K562 (cell line): Measurements from ENCODE around the gene SKOR1. TPM values are rescaled to one million over a fixed set of nuclear protein-coding genes. Genes with fewer than 3 reads are reported as not detected.

Experiments
- polyA plus RNA-seq, 8 experiments: library from polyadenylated mRNA; depleted of rRNA in 4 of 8; stranded (reverse) in 5 of 8; unstranded in 3 of 8; fragments of >200 nt; fragmentation: Nextera tagmentation in 2 of 8; fragmentation: Illumina TruSeq in 1 of 8; extraction: Ambion mirVana in 2 of 8; extraction: Trizol in 1 of 8; gene quantifications; 2 replicates each; pipeline versions ENCODE4 v1.2.1 to v1.2.3, GENCODE V29; 2011 to 2014; ENCODE audit warnings: inconsistent platforms in 1 of 8, missing spikeins in 1 of 8
- total RNA-seq, 7 experiments: library from RNA; depleted of rRNA in 6 of 7; stranded (reverse); fragments of >200 nt in 6 of 7; fragmentation: Illumina TruSeq in 2 of 7; extraction: Trizol in 2 of 7; gene quantifications; 2 replicates each; pipeline versions ENCODE4 v1.2.1 to v1.2.3, GENCODE V29; 2011 to 2021; ENCODE audit warnings: low replicate concordance in 1 of 7
- TF ChIP-seq, protein P1 (sequence below): fragments of 200-600 bp; sonication (generic); IDR thresholded peaks from one replicate; pipeline ENCODE4 v1.6.1; 2012; ENCODE audit warnings: mild to moderate bottlenecking, low read depth, low read length, inconsistent platforms

Gene SKOR1
- total and polyA plus RNA-seq, 9 of the 15 experiments (the other 6 are each of a cell fraction or from before 2014, with no cell fraction given) = 0.04 to 0.41 (median 0.09) TPM; not detected in 3

DNA sequence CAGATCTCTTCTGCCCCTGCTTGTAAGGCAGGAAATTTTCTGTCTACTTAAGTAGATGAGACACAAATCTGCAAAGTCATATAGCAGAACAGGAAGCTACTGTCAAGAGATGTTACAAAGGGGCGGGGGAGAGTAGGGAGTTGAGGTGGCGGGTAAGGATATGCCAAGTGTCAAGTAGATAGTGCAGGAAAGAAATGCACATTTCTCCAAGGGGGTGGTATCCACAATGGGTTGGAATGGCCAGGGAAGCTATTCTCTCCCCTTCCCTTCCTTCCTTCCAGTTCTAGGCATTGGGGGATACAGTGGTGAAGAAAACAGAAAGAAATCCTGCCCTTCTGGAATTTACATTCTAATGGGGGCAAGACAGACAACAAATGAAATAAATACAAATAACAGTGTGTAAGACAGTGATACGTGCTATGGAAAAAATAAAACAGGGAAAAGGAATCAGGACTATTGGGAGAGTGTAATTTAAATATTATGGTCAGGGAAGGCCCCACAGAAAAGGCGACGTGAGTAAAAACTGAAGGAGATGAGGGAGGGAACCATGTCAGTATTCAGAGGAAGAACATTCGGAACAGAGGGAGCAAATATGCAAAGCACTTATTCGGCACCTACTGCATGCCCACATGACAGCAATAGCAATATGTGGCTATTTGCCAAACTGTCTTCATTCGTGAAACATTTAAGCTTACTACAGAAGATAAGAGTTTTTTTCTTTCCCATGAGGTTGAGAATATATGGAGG, 57.4 kb downstream of the SKOR1 start (continued):
- TF ChIP-seq, protein P1, sequence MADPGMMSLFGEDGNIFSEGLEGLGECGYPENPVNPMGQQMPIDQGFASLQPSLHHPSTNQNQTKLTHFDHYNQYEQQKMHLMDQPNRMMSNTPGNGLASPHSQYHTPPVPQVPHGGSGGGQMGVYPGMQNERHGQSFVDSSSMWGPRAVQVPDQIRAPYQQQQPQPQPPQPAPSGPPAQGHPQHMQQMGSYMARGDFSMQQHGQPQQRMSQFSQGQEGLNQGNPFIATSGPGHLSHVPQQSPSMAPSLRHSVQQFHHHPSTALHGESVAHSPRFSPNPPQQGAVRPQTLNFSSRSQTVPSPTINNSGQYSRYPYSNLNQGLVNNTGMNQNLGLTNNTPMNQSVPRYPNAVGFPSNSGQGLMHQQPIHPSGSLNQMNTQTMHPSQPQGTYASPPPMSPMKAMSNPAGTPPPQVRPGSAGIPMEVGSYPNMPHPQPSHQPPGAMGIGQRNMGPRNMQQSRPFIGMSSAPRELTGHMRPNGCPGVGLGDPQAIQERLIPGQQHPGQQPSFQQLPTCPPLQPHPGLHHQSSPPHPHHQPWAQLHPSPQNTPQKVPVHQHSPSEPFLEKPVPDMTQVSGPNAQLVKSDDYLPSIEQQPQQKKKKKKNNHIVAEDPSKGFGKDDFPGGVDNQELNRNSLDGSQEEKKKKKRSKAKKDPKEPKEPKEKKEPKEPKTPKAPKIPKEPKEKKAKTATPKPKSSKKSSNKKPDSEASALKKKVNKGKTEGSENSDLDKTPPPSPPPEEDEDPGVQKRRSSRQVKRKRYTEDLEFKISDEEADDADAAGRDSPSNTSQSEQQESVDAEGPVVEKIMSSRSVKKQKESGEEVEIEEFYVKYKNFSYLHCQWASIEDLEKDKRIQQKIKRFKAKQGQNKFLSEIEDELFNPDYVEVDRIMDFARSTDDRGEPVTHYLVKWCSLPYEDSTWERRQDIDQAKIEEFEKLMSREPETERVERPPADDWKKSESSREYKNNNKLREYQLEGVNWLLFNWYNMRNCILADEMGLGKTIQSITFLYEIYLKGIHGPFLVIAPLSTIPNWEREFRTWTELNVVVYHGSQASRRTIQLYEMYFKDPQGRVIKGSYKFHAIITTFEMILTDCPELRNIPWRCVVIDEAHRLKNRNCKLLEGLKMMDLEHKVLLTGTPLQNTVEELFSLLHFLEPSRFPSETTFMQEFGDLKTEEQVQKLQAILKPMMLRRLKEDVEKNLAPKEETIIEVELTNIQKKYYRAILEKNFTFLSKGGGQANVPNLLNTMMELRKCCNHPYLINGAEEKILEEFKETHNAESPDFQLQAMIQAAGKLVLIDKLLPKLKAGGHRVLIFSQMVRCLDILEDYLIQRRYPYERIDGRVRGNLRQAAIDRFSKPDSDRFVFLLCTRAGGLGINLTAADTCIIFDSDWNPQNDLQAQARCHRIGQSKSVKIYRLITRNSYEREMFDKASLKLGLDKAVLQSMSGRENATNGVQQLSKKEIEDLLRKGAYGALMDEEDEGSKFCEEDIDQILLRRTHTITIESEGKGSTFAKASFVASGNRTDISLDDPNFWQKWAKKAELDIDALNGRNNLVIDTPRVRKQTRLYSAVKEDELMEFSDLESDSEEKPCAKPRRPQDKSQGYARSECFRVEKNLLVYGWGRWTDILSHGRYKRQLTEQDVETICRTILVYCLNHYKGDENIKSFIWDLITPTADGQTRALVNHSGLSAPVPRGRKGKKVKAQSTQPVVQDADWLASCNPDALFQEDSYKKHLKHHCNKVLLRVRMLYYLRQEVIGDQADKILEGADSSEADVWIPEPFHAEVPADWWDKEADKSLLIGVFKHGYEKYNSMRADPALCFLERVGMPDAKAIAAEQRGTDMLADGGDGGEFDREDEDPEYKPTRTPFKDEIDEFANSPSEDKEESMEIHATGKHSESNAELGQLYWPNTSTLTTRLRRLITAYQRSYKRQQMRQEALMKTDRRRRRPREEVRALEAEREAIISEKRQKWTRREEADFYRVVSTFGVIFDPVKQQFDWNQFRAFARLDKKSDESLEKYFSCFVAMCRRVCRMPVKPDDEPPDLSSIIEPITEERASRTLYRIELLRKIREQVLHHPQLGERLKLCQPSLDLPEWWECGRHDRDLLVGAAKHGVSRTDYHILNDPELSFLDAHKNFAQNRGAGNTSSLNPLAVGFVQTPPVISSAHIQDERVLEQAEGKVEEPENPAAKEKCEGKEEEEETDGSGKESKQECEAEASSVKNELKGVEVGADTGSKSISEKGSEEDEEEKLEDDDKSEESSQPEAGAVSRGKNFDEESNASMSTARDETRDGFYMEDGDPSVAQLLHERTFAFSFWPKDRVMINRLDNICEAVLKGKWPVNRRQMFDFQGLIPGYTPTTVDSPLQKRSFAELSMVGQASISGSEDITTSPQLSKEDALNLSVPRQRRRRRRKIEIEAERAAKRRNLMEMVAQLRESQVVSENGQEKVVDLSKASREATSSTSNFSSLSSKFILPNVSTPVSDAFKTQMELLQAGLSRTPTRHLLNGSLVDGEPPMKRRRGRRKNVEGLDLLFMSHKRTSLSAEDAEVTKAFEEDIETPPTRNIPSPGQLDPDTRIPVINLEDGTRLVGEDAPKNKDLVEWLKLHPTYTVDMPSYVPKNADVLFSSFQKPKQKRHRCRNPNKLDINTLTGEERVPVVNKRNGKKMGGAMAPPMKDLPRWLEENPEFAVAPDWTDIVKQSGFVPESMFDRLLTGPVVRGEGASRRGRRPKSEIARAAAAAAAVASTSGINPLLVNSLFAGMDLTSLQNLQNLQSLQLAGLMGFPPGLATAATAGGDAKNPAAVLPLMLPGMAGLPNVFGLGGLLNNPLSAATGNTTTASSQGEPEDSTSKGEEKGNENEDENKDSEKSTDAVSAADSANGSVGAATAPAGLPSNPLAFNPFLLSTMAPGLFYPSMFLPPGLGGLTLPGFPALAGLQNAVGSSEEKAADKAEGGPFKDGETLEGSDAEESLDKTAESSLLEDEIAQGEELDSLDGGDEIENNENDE = no peak
